Measurements from ENCODE around the gene EIF2S3. TPM values are rescaled to one million over a fixed set of nuclear protein-coding genes. Genes with fewer than 3 reads are reported as not detected.

The EIF2S3 gene
- polyA plus RNA-seq, 3 donors, result 87.1 to 157 (median 87.2) TPM

- Histone ChIP-seq H3K9me3 (replicated peaks in 1 of 2; ENCODE audit: control insufficient read depth in 1 of 2, insufficient read depth in 1 of 2, low read length in 2 of 2) (no peaks in the 10 kb centered on the region), H3K79me2 (ENCODE audit: insufficient read depth, low read length) (peaks cover 95% of the 10 kb centered on the region), H3K27me3 (ENCODE audit: control insufficient read depth in 2 of 2, insufficient read depth in 2 of 2, low read length in 2 of 2) (peaks cover 0 to 34% of the 10 kb centered on the region in 2 donors), H3K4me1 (ENCODE audit: control insufficient read depth in 1 of 2, insufficient read depth in 2 of 2, low read length in 2 of 2) (peaks cover 0 to 3% of the 10 kb centered on the region in 2 donors), H4K20me1 (ENCODE audit: insufficient read depth, low read length) (peaks cover 30% of the 10 kb centered on the region), H2AFZ (ENCODE audit: insufficient read depth, low read depth, low read length, poor library complexity, severe bottlenecking) (no peak overlapping the region), H3K27ac (ENCODE audit: low read depth in 1 of 2, low read length in 2 of 2) (no peak overlapping the region), H3K4me2 (replicated peaks; ENCODE audit: extremely low read depth, low read length, poor library complexity, severe bottlenecking) (no peak overlapping the region), H3K9ac (ENCODE audit: insufficient read depth, low read length, poor library complexity, severe bottlenecking) (no peak overlapping the region), H3K36me3 (replicated peaks in 1 of 2; ENCODE audit: control insufficient read depth in 1 of 2, insufficient read depth in 2 of 2, low read length in 2 of 2) (no peaks in the 10 kb centered on the region), H3K4me3 (replicated peaks in 1 of 3; ENCODE audit: low read depth in 2 of 3, low read length in 3 of 3) (no peak overlapping the region)
- peaks cover 0 to 4% (median 0%) of the 10 kb centered on the region in 7 donors for H3K9me3 Mint-ChIP-seq
- DNase-seq, result no peak
- H3K27ac Mint-ChIP-seq, result peak overlapping the region in 2 of 7 donors; percentile 74 to 76
- TF ChIP-seq, protein P1, sequence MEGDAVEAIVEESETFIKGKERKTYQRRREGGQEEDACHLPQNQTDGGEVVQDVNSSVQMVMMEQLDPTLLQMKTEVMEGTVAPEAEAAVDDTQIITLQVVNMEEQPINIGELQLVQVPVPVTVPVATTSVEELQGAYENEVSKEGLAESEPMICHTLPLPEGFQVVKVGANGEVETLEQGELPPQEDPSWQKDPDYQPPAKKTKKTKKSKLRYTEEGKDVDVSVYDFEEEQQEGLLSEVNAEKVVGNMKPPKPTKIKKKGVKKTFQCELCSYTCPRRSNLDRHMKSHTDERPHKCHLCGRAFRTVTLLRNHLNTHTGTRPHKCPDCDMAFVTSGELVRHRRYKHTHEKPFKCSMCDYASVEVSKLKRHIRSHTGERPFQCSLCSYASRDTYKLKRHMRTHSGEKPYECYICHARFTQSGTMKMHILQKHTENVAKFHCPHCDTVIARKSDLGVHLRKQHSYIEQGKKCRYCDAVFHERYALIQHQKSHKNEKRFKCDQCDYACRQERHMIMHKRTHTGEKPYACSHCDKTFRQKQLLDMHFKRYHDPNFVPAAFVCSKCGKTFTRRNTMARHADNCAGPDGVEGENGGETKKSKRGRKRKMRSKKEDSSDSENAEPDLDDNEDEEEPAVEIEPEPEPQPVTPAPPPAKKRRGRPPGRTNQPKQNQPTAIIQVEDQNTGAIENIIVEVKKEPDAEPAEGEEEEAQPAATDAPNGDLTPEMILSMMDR (IDR thresholded peaks at IDR 0.05), result no peak
- peaks cover 0 to 82% (median 3%) of the 10 kb centered on the region in 3 donors for H3K27me3 Mint-ChIP-seq (ENCODE audit: low read depth in 3 of 3)
- intact Hi-C loops (cut with micrococcal nuclease), result no loop called here
- WGBS (ENCODE audit: insufficient coverage), result no CpG with 5 or more reads among the region's 5 CpGs
- peaks cover 7% of the 10 kb centered on the region for H3K4me1 Mint-ChIP-seq
- peaks cover 6 to 23% of the 10 kb centered on the region in 2 donors for H3K36me3 Mint-ChIP-seq
- H3K4me3 Mint-ChIP-seq, result no peak overlapping the region
Measured at GRCh38 chrX:24014388-24015018, 40.3 kb upstream of the EIF2S3 start.

DNA sequence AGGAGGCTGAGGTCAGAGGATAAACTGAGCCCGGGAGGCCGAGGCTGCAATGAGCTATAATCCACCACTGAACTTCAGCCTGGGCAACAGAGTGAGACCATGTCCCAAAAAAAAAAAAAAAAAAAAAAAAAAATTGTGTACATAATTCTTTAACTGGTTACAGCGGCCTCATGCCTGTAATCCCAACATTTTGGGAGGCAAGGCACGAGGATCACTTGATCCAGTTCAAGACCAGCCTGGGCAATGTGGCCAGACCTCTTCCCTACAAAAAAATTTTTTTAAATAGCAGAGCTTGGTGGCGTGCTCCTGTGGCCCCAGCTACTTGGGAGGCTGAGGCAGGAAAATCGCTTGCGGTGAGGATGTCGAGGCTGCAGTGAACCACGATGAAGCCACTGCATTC is 37.1 kb upstream of the EIF2S3 start:
- Histone ChIP-seq H3K4me3 (replicated peaks in 1 of 3; ENCODE audit: low read depth in 2 of 3, low read length in 3 of 3) (no peak overlapping the region), H3K9ac (ENCODE audit: insufficient read depth, low read length, poor library complexity, severe bottlenecking) (no peak overlapping the region), H3K27me3 (ENCODE audit: control insufficient read depth in 2 of 2, insufficient read depth in 2 of 2, low read length in 2 of 2) (peaks cover 0 to 40% of the 10 kb centered on the region in 2 donors), H3K27ac (ENCODE audit: low read depth in 1 of 2, low read length in 2 of 2) (no peak overlapping the region), H3K9me3 (replicated peaks in 1 of 2; ENCODE audit: control insufficient read depth in 1 of 2, insufficient read depth in 1 of 2, low read length in 2 of 2) (no peaks in the 10 kb centered on the region), H4K20me1 (ENCODE audit: insufficient read depth, low read length) (peaks cover 20% of the 10 kb centered on the region), H3K36me3 (replicated peaks in 1 of 2; ENCODE audit: control insufficient read depth in 1 of 2, insufficient read depth in 2 of 2, low read length in 2 of 2) (no peaks in the 10 kb centered on the region), H3K4me1 (ENCODE audit: control insufficient read depth in 1 of 2, insufficient read depth in 2 of 2, low read length in 2 of 2) (peaks cover 0 to 8% of the 10 kb centered on the region in 2 donors), H3K79me2 (ENCODE audit: insufficient read depth, low read length) (peaks cover 95% of the 10 kb centered on the region), H3K4me2 (replicated peaks; ENCODE audit: extremely low read depth, low read length, poor library complexity, severe bottlenecking) (no peak overlapping the region), H2AFZ (ENCODE audit: insufficient read depth, low read depth, low read length, poor library complexity, severe bottlenecking) (no peak overlapping the region)
- Mint-ChIP-seq H3K27me3 (ENCODE audit: low read depth in 3 of 3) (peaks cover 0 to 76% (median 2%) of the 10 kb centered on the region in 3 donors), H3K4me3 (no peak overlapping the region), H3K36me3 (peaks cover 2 to 24% of the 10 kb centered on the region in 2 donors), H3K9me3 (peaks cover 0 to 10% (median 0%) of the 10 kb centered on the region in 7 donors), H3K27ac (peak overlapping the region in 2 of 7 donors; percentile 33 to 48), H3K4me1 (peaks cover 27% of the 10 kb centered on the region)
- DNase-seq, result no peak
- TF ChIP-seq, protein P1 (IDR thresholded peaks at IDR 0.05), result no peak
- intact Hi-C loops (cut with micrococcal nuclease), result no loop called here
- 100% methylated on average over 6 of the region's 9 CpGs for WGBS (ENCODE audit: insufficient coverage)
